Breast epithelium (tissue), 3 donors: Measurements from ENCODE around the gene CPB1.

Experiments
- CTCF ChIP-seq, 3 donors: fragments of 450-650 bp; IDR thresholded peaks; one replicate each; pipeline ENCODE4 v1.5.1; 2016 to 2017; ENCODE audit warnings: antibody characterized with exemption in 3 of 3, mild to moderate bottlenecking in 3 of 3, moderate library complexity in 3 of 3
- POLR2A ChIP-seq: fragments of 450-650 bp; IDR thresholded peaks from one replicate; pipeline ENCODE4 v1.6.1; 2016; ENCODE audit warnings: antibody characterized with exemption, mild to moderate bottlenecking, moderate library complexity
- POLR2AphosphoS5 ChIP-seq, 3 donors: sonication (generic); formaldehyde crosslinking; IDR thresholded peaks; one replicate each; pipeline ENCODE4 v1.6.1; 2017; ENCODE audit warnings: antibody characterized with exemption in 3 of 3

- TF ChIP-seq POLR2A (no peak), CTCF (IDR thresholded peaks at IDR 0.05) (no peak), POLR2AphosphoS5 (IDR thresholded peaks at IDR 0.05) (no peak)
These were observed 2.3 kb downstream of the CPB1 start for GRCh38 chr3:148829926-148830325.
